GM23338 (cell line): Measurements from ENCODE around the gene FNIP2. TPM values are rescaled to one million over a fixed set of nuclear protein-coding genes. Genes with fewer than 3 reads are reported as not detected.

ENCODE experiments used
- ATAC-seq: fragments of 200-7000 bp; cut with Tn5 transposase; 3 replicates; pipeline ENCODE4 v1.9.1; 2020
- DNase-seq: peaks from one replicate; pipeline ENCODE4 v3.0.0-alpha.2; 2015; ENCODE audit warnings: low spot score
- H2AFZ ChIP-seq: fragments of 200-600 bp; sonication (generic); 2 replicates; pipeline ENCODE4 v1.8.0; 2016; ENCODE audit warnings: antibody characterized with exemption, mild to moderate bottlenecking, moderate library complexity
- H3F3A ChIP-seq: fragments of 200-600 bp; sonication (generic); replicated peaks from 2 replicates; pipeline ENCODE4 v1.8.0; 2017; ENCODE audit warnings: antibody characterized with exemption, mixed run types, low read depth
- H3K27ac ChIP-seq: fragments of 200-600 bp; sonication (generic); 2 replicates; pipeline ENCODE4 v1.6.1; 2016; ENCODE audit warnings: low read depth
- H3K27me3 ChIP-seq: fragments of 200-600 bp; sonication (generic); 2 replicates; pipeline ENCODE4 v1.8.0; 2016; ENCODE audit warnings: mild to moderate bottlenecking, mixed run types, moderate library complexity; ENCODE audit not compliant: insufficient read depth
- H3K36me3 ChIP-seq: fragments of 200-600 bp; sonication (generic); 2 replicates; pipeline ENCODE4 v1.8.0; 2016; ENCODE audit warnings: mild to moderate bottlenecking; ENCODE audit not compliant: insufficient read depth
- H3K4me1 ChIP-seq: fragments of 200-600 bp; sonication (generic); 2 replicates; pipeline ENCODE4 v1.8.0; 2016; ENCODE audit warnings: mild to moderate bottlenecking, moderate library complexity; ENCODE audit not compliant: insufficient read depth
- H3K4me2 ChIP-seq: fragments of 200-600 bp; sonication (generic); 2 replicates; pipeline ENCODE4 v1.7.1; 2017; ENCODE audit warnings: mixed run types
- H3K4me3 ChIP-seq: fragments of 200-600 bp; sonication (generic); 2 replicates; pipeline ENCODE4 v1.6.1; 2016; ENCODE audit warnings: mixed run types
- H3K79me2 ChIP-seq: fragments of 200-600 bp; sonication (generic); replicated peaks from 2 replicates; pipeline ENCODE4 v1.8.0; 2017; ENCODE audit warnings: mild to moderate bottlenecking; ENCODE audit not compliant: insufficient read depth
- H3K9me2 ChIP-seq: fragments of 200-600 bp; sonication (generic); 2 replicates; pipeline ENCODE4 v1.8.0; 2017; ENCODE audit not compliant: insufficient read depth
- H4K20me1 ChIP-seq: fragments of 200-600 bp; sonication (generic); replicated peaks from 2 replicates; pipeline ENCODE4 v1.8.0; 2017; ENCODE audit warnings: mild to moderate bottlenecking; ENCODE audit not compliant: insufficient read depth
- H3K27ac Mint-ChIP-seq: 2 replicates; pipeline ENCODE4 v1.8.0; 2020; ENCODE audit warnings: inconsistent platforms, mild to moderate bottlenecking, moderate library complexity, mixed read lengths
- H3K27me3 Mint-ChIP-seq: 3 replicates; pipeline ENCODE4 v1.8.0; 2022; ENCODE audit warnings: low read depth, mild to moderate bottlenecking, moderate library complexity, mixed read lengths, inconsistent platforms; ENCODE audit not compliant: insufficient read depth, poor library complexity
- H3K36me3 Mint-ChIP-seq: 3 replicates; pipeline ENCODE4 v1.8.0; 2021; ENCODE audit warnings: low read depth, mild to moderate bottlenecking, inconsistent platforms, moderate library complexity, mixed read lengths
- H3K4me1 Mint-ChIP-seq: 3 replicates; pipeline ENCODE4 v1.8.0; 2020; ENCODE audit warnings: mild to moderate bottlenecking, inconsistent platforms, mixed read lengths
- H3K4me3 Mint-ChIP-seq: 3 replicates; pipeline ENCODE4 v1.8.0; 2021; ENCODE audit warnings: moderate library complexity, mild to moderate bottlenecking, inconsistent platforms, mixed read lengths
- H3K9me3 Mint-ChIP-seq: 3 replicates; pipeline ENCODE4 v1.8.0; 2020; ENCODE audit warnings: moderate library complexity, mild to moderate bottlenecking, inconsistent platforms, mixed read lengths
- CREB1 ChIP-seq: fragments of 250-450 bp; sonication (Bioruptor Pico); IDR thresholded peaks from 2 replicates; pipeline ENCODE4 v1.5.0; 2020; ENCODE audit warnings: low read depth, mild to moderate bottlenecking, moderate library complexity
- CTCF ChIP-seq, 2 experiments: fragments of 200-600 bp in 1 of 2; sonication (generic) in 1 of 2; conservative IDR thresholded peaks; 2 replicates each; pipeline versions ENCODE4 v1.5.1 to v1.6.1; 2016 to 2017; ENCODE audit warnings: antibody characterized with exemption in 2 of 2, low read depth in 2 of 2, mild to moderate bottlenecking in 2 of 2, moderate library complexity in 1 of 2
- ETS1 ChIP-seq: IDR thresholded peaks from 2 replicates; pipeline ENCODE4 v1.6.1; 2016; ENCODE audit warnings: antibody characterized with exemption
- EZH2 ChIP-seq: fragments of 200-600 bp; sonication (generic); IDR thresholded peaks from one replicate; pipeline ENCODE4 v1.8.0; 2017; ENCODE audit warnings: antibody characterized with exemption, mild to moderate bottlenecking, low read depth; ENCODE audit not compliant: unreplicated experiment
- EZH2phosphoT487 ChIP-seq: fragments of 200-600 bp; sonication (generic); IDR thresholded peaks from one replicate; pipeline ENCODE4 v1.8.1; 2018; ENCODE audit warnings: antibody characterized with exemption; ENCODE audit not compliant: unreplicated experiment
- JUNB ChIP-seq: IDR thresholded peaks from one replicate; pipeline ENCODE4 v1.6.1; 2016; ENCODE audit warnings: antibody characterized with exemption; ENCODE audit not compliant: unreplicated experiment
- NANOG ChIP-seq: IDR thresholded peaks from 2 replicates; pipeline ENCODE4 v1.6.1; 2016; ENCODE audit warnings: antibody characterized with exemption, borderline replicate concordance
- POLR2AphosphoS5 ChIP-seq: IDR thresholded peaks from 2 replicates; pipeline ENCODE4 v1.6.1; 2016; ENCODE audit warnings: antibody characterized with exemption, low read depth
- REST ChIP-seq: IDR thresholded peaks from one replicate; pipeline ENCODE4 v1.6.1; 2018; ENCODE audit warnings: antibody characterized with exemption; ENCODE audit not compliant: unreplicated experiment
- STAT1 ChIP-seq: IDR thresholded peaks from one replicate; pipeline ENCODE4 v1.6.1; 2016; ENCODE audit warnings: antibody characterized with exemption; ENCODE audit not compliant: unreplicated experiment
- ZNF114 ChIP-seq: fragments of 250-450 bp; sonication (Bioruptor Pico); IDR thresholded peaks from 2 replicates; pipeline ENCODE4 v1.5.0; 2020; ENCODE audit warnings: mild to moderate bottlenecking, moderate library complexity
- ZNF331 ChIP-seq: fragments of 250-450 bp; sonication (Bioruptor Pico); IDR thresholded peaks from 2 replicates; pipeline ENCODE4 v1.5.0; 2020; ENCODE audit warnings: low read depth, mild to moderate bottlenecking, moderate library complexity
- ZNF462 ChIP-seq: fragments of 250-450 bp; sonication (Bioruptor Pico); IDR thresholded peaks from 2 replicates; pipeline ENCODE4 v1.5.0; 2020; ENCODE audit warnings: mild to moderate bottlenecking, moderate library complexity
- polyA plus RNA-seq: library from polyadenylated mRNA; unstranded; fragments of >200 nt; fragmentation: Nextera tagmentation; extraction: Ambion mirVana; gene quantifications from 2 replicates; pipeline ENCODE4 v1.2.1, GENCODE V29; 2016
- total RNA-seq: library from RNA; depleted of rRNA; stranded (reverse); fragments of >200 nt; shearing (Covaris generic); gene quantifications from 2 replicates; pipeline ENCODE4 v1.2.3, GENCODE V29; 2014

FNIP2 gene
- total and polyA plus RNA-seq, 2 experiments from 2014 or later, result 2.7 to 17.2 TPM

GRCh38 chr4:158903472-158904043 is 134.7 kb downstream of the FNIP2 start:
- Mint-ChIP-seq H3K36me3 (peaks cover 17% of the 10 kb centered on the region), H3K27me3 (peaks cover 4% of the 10 kb centered on the region), H3K4me1 (peaks cover 16% of the 10 kb centered on the region), H3K4me3 (no peak overlapping the region), H3K27ac (peak overlapping the region; percentile 73; the same call in 1 of the 2 replicates), H3K9me3 (peaks cover 3% of the 10 kb centered on the region; the same call in 1 of the 3 replicates)
- H2AFZ ChIP-seq, result no peak overlapping the region
- no peaks in the 10 kb centered on the region; the same call in 1 of the 2 replicates for H3K79me2 ChIP-seq
- no peak for TF ChIP-seq ZNF114
- TF ChIP-seq NANOG, result no peak
- no peak for TF ChIP-seq CREB1 (CRISPR knock-in tag)
- TF ChIP-seq CTCF (conservative IDR thresholded peaks at IDR 0.05; ENCODE audit: low read depth in 2 of 2), result no peak
- TF ChIP-seq ZNF462 (CRISPR knock-in tag), result no peak
- no peak for TF ChIP-seq EZH2phosphoT487
- no peak for TF ChIP-seq EZH2
- no peak for TF ChIP-seq ZNF331 (CRISPR knock-in tag)
- no peak for TF ChIP-seq ETS1
- no peak for TF ChIP-seq JUNB
- no peak for TF ChIP-seq POLR2AphosphoS5
- no peak for TF ChIP-seq REST
- no peak for TF ChIP-seq STAT1
- H3F3A ChIP-seq, result no peaks in the 10 kb centered on the region
- no peak overlapping the region for H3K4me2 ChIP-seq
- H3K9me2 ChIP-seq, result no peaks in the 10 kb centered on the region
- H3K36me3 ChIP-seq, result no peaks in the 10 kb centered on the region
- H4K20me1 ChIP-seq, result no peaks in the 10 kb centered on the region
- no peak for DNase-seq
- peaks cover 13% of the 10 kb centered on the region; the same call in 1 of the 2 replicates for H3K4me1 ChIP-seq
- H3K27ac ChIP-seq, result no peak overlapping the region
- H3K27me3 ChIP-seq, result no peaks in the 10 kb centered on the region
- ATAC-seq, result no peak
- no peak overlapping the region for H3K4me3 ChIP-seq
